GM12878 (cell line): ENCODE measurements around the gene RNF130.

ENCODE experiments used
- TF ChIP-seq, protein P1 (sequence below): fragments of 450-650 bp; IDR thresholded peaks from 2 replicates; pipeline ENCODE4 v1.6.1; 2017; ENCODE audit warnings: mild to moderate bottlenecking
- TF ChIP-seq, protein P2 (sequence below), 3 experiments: IDR thresholded peaks in 2 of 3; conservative IDR thresholded peaks in 1 of 3; 2 replicates each; pipeline ENCODE4 v1.5.1; 2011; ENCODE audit warnings: low read depth in 3 of 3, low read length in 3 of 3, mild to moderate bottlenecking in 3 of 3, control low read depth in 2 of 3, moderate library complexity in 2 of 3, inconsistent platforms in 1 of 3, mixed read lengths in 1 of 3; ENCODE audit not compliant: control insufficient read depth in 2 of 3, insufficient read depth in 1 of 3; ENCODE audit errors: extremely low read depth in 1 of 3

DNA sequence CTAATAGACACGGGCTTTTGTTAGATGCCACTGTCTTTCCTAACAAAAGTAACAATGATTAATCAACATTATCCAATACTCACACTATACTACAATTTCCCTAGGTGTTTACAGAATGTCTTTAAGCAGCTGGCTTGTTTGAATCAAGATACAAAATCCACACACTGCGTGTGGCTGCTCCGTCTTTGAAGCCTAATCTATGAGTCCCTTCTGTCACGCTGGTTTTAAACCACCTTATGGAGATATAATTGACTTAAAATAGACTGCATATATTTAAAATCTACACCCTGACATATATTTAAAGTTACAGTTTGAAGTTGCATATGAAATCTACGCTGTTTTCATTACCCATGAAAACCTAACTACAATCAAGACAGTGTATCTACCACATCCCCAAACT lies 89.9 kb downstream of the RNF130 start:
- TF ChIP-seq, protein P1, sequence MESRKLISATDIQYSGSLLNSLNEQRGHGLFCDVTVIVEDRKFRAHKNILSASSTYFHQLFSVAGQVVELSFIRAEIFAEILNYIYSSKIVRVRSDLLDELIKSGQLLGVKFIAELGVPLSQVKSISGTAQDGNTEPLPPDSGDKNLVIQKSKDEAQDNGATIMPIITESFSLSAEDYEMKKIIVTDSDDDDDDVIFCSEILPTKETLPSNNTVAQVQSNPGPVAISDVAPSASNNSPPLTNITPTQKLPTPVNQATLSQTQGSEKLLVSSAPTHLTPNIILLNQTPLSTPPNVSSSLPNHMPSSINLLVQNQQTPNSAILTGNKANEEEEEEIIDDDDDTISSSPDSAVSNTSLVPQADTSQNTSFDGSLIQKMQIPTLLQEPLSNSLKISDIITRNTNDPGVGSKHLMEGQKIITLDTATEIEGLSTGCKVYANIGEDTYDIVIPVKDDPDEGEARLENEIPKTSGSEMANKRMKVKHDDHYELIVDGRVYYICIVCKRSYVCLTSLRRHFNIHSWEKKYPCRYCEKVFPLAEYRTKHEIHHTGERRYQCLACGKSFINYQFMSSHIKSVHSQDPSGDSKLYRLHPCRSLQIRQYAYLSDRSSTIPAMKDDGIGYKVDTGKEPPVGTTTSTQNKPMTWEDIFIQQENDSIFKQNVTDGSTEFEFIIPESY, result no peak
- TF ChIP-seq, protein P2, sequence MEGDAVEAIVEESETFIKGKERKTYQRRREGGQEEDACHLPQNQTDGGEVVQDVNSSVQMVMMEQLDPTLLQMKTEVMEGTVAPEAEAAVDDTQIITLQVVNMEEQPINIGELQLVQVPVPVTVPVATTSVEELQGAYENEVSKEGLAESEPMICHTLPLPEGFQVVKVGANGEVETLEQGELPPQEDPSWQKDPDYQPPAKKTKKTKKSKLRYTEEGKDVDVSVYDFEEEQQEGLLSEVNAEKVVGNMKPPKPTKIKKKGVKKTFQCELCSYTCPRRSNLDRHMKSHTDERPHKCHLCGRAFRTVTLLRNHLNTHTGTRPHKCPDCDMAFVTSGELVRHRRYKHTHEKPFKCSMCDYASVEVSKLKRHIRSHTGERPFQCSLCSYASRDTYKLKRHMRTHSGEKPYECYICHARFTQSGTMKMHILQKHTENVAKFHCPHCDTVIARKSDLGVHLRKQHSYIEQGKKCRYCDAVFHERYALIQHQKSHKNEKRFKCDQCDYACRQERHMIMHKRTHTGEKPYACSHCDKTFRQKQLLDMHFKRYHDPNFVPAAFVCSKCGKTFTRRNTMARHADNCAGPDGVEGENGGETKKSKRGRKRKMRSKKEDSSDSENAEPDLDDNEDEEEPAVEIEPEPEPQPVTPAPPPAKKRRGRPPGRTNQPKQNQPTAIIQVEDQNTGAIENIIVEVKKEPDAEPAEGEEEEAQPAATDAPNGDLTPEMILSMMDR (IDR thresholded peaks at IDR 0.05 in 2 of 3, conservative IDR thresholded peaks at IDR 0.05 in 1 of 3; ENCODE audit: control insufficient read depth in 2 of 3, extremely low read depth in 1 of 3, insufficient read depth in 1 of 3, low read depth in 3 of 3, low read length in 3 of 3), result no peak
